Omental fat pad (tissue), 4 donors: ENCODE results near the gene NUTM1. TPM values are rescaled to one million over a fixed set of nuclear protein-coding genes. Genes with fewer than 3 reads are reported as not detected.
"Not testable (repeated sequence)": the region's sequence is repeated elsewhere in the genome, so short reads cannot be mapped to it uniquely, and the experiment has no call there.

ENCODE experiments used
- ATAC-seq: fragments of 150-250 bp; one replicate; pipeline ENCODE4 v1.9.1; 2016; ENCODE audit warnings: mild to moderate bottlenecking, moderate library complexity; ENCODE audit not compliant: low FRiP score
- DNase-seq: peaks from one replicate; pipeline ENCODE4 v3.0.0-alpha.2; 2019; ENCODE audit warnings: low spot score
- total RNA-seq, 4 donors: library from RNA; depleted of rRNA; stranded (reverse); fragments of >200 nt; gene quantifications; one replicate each; pipeline ENCODE4 v1.1.0, GENCODE V29; 2016
- TF ChIP-seq, protein P1 (sequence below), 3 donors: fragments of 450-650 bp; IDR thresholded peaks; one replicate each; pipeline ENCODE4 v1.5.1; 2016 to 2017; ENCODE audit warnings: antibody characterized with exemption in 3 of 3, mild to moderate bottlenecking in 3 of 3, moderate library complexity in 2 of 3

The NUTM1 gene
- total RNA-seq, 4 donors from 2014 or later = not detected

- DNase-seq = peak; percentile 81
- peak; percentile 98 for ATAC-seq
- TF ChIP-seq, protein P1, sequence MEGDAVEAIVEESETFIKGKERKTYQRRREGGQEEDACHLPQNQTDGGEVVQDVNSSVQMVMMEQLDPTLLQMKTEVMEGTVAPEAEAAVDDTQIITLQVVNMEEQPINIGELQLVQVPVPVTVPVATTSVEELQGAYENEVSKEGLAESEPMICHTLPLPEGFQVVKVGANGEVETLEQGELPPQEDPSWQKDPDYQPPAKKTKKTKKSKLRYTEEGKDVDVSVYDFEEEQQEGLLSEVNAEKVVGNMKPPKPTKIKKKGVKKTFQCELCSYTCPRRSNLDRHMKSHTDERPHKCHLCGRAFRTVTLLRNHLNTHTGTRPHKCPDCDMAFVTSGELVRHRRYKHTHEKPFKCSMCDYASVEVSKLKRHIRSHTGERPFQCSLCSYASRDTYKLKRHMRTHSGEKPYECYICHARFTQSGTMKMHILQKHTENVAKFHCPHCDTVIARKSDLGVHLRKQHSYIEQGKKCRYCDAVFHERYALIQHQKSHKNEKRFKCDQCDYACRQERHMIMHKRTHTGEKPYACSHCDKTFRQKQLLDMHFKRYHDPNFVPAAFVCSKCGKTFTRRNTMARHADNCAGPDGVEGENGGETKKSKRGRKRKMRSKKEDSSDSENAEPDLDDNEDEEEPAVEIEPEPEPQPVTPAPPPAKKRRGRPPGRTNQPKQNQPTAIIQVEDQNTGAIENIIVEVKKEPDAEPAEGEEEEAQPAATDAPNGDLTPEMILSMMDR (IDR thresholded peaks at IDR 0.05) = peak in 1 of 3 donors; percentile 6
Measured at GRCh38 chr15:34337557-34338306, 5.4 kb upstream of the NUTM1 start, which contains the start of gene SLC12A6. SLC12A6 (minus strand) TSS chr15:34337781; CDS start chr15:34336680, 1,101 bp downstream.

- DNase-seq (no peak), ATAC-seq (no peak)
- TF ChIP-seq, protein P1 (IDR thresholded peaks at IDR 0.05) = no peak
Measured at GRCh38 chr15:34338347-34338746, 4.8 kb upstream of the NUTM1 start.

DNA sequence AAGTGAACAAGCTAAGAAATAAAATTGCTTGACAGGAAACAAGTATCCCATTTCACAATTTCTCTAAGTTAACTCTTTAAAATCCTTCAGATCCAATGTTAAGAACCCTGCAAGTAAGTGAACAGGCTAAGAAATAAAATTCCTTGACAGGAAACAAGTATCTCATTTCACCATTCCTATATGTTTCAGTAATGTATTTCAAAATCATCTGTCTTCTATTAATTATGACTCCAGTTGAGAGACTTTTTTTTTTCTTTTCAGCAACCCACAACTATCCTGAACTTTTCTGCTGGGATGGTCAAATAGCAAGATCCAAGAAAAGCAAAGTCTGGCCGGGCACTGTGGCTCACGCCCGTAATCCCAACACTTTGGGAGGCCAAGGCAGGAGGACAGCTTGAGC is 3.2 kb upstream of the NUTM1 start:
- DNase-seq (no peak), ATAC-seq (no peak)
- TF ChIP-seq, protein P1 (IDR thresholded peaks at IDR 0.05) = no peak

GRCh38 chr15:34341381-34342212 is 1.5 kb upstream of the NUTM1 start:
- DNase-seq (no peak), ATAC-seq (no peak)
- TF ChIP-seq, protein P1 (IDR thresholded peaks at IDR 0.05) = no peak

DNA sequence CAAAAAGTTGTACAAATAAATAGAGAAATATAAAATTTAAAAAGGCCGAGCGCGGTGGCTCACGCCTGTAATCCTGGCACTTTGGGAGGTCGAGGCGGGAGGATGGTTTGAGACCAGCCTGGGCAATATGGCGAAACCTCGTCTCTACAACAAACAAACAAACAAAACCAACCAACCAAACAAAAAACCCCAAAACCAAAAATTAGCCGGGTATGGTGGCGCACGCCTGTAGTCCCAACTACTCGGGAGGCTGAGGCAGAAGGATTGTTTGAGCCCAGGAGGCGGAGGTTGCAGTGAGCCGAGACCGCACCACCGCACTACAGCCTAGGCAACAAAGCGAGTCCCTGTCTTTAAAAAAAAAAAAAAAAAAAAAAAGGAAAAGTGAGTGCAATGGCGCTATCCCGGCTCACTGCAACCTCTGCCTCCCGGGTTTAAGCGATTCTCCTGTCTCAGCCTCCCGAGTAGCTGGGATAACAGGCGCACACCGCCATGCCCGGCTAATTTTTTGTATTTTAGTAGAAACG is 840 bp upstream of the NUTM1 start:
- not testable (repeated sequence) for DNase-seq, ATAC-seq

DNA sequence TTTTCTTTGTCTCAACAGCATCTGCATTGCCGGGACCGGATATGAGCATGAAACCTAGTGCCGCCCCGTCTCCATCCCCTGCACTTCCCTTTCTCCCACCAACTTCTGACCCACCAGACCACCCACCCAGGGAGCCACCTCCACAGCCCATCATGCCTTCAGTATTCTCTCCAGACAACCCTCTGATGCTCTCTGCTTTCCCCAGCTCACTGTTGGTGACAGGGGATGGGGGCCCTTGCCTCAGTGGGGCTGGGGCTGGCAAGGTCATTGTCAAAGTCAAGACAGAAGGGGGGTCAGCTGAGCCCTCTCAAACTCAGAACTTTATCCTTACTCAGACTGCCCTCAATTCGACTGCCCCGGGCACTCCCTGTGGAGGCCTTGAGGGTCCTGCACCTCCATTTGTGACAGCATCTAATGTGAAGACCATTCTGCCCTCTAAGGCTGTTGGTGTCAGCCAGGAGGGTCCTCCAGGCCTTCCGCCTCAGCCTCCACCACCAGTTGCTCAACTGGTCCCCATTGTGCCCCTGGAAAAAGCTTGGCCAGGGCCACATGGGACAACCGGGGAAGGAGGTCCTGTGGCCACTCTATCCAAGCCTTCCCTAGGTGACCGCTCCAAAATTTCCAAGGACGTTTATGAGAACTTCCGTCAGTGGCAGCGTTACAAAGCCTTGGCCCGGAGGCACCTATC is 5.0 kb downstream of the NUTM1 start:
- no peak for DNase-seq
- ATAC-seq = no peak
- TF ChIP-seq, protein P1 (IDR thresholded peaks at IDR 0.05) = no peak
